Right cardiac atrium (tissue), 5 donors: ENCODE data around the gene ORMDL2. TPM values are rescaled to one million over a fixed set of nuclear protein-coding genes. Genes with fewer than 3 reads are reported as not detected.

Experiments
- ATAC-seq, 2 donors: fragments of 200-7000 bp; cut with Tn5 transposase; one replicate each; pipeline versions ENCODE4 v1.8.0 to v1.9.1; 2020; ENCODE audit warnings: moderate library complexity in 2 of 2, mild to moderate bottlenecking in 1 of 2
- DNase-seq, 3 donors: peaks; one replicate each; pipeline ENCODE4 v3.0.0-alpha.2; 2020
- H3K27ac ChIP-seq: one replicate; pipeline ENCODE4 v1.5.1; 2013; ENCODE audit warnings: mild to moderate bottlenecking, low read length, control low read depth, moderate library complexity
- H3K27me3 ChIP-seq: one replicate; pipeline ENCODE4 v1.6.1; 2013; ENCODE audit not compliant: control insufficient read depth, insufficient read depth
- H3K4me1 ChIP-seq: one replicate; pipeline ENCODE4 v1.6.1; 2013; ENCODE audit warnings: low read length; ENCODE audit not compliant: control insufficient read depth, insufficient read depth
- H3K4me3 ChIP-seq: one replicate; pipeline ENCODE4 v1.5.1; 2013; ENCODE audit warnings: low read length, control low read depth
- H3K9me3 ChIP-seq: one replicate; pipeline ENCODE4 v1.6.1; 2013; ENCODE audit warnings: low read length; ENCODE audit not compliant: control insufficient read depth
- WGBS: extraction: QIAGEN DNeasy Blood & Tissue Kit; methylation state at CpG from one replicate; pipeline ENCODE4 v1.1.7; 2013; 5-methylcytosine and 5-hydroxymethylcytosine counted together
- intact Hi-C, 4 donors: fragments of 100-400 bp; cut with DNase I; formaldehyde crosslinking; loops; one replicate each; pipeline versions ENCODE4 v1.11.0 to v1.14.0; 2022 to 2023
- polyA plus RNA-seq: library from polyadenylated mRNA; stranded (reverse); fragments of 200-250 nt; gene quantifications from one replicate; pipeline ENCODE4 v1.2.3, GENCODE V29; 2013
- total RNA-seq, 4 donors: library from RNA; stranded (reverse); fragmentation: NEBNext Ultra II Directional; extraction: Animal tissue kit (Norgen Biotek cat#: 25700); gene quantifications; one replicate each; pipeline ENCODE4 v1.2.1, GENCODE V29; 2021
- donor health status: healthy with polysubstance abuse.
- donor health status: DM: no; HTN: yes; CAD: no.
- donor health status: DM: no; HTN: no; CAD: no.
- donor health status: DM: no; HTN: yes; CAD: no; lungs with severe emphysema.
- donor health status: DM: yes; HTN: yes; CAD: no.

The ORMDL2 gene
- total and polyA plus RNA-seq, 5 donors: 13.8 to 23.8 (median 18.6) TPM

DNA sequence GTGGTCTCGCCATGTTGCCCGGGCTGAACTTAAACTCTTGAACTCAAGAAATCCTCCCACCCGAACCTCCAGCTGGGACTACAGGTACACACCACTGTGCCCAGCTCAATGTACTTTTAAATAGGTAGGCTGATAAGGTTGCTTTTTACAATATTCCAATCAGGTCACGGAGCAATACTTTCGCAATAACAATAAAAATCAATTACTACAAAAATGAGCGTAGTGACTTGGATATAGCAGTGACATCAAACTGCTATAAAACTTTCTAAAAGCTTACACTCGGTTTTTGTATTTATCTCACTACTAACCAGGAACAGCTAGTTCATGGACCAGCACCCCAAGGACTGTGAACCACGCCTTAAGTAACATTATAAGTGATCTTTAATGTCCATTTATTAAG, 10.9 kb upstream of the ORMDL2 start:
- WGBS: 94% methylated on average over 8 of the region's 8 CpGs
- ATAC-seq: no peak
- no peaks in the 10 kb centered on the region for H3K9me3 ChIP-seq
- H3K4me3 ChIP-seq: no peak overlapping the region
- intact Hi-C loops: no loop called here
- DNase-seq: no peak
- no peaks in the 10 kb centered on the region for H3K4me1 ChIP-seq
- H3K27ac ChIP-seq: no peak overlapping the region
- H3K27me3 ChIP-seq: no peaks in the 10 kb centered on the region

DNA sequence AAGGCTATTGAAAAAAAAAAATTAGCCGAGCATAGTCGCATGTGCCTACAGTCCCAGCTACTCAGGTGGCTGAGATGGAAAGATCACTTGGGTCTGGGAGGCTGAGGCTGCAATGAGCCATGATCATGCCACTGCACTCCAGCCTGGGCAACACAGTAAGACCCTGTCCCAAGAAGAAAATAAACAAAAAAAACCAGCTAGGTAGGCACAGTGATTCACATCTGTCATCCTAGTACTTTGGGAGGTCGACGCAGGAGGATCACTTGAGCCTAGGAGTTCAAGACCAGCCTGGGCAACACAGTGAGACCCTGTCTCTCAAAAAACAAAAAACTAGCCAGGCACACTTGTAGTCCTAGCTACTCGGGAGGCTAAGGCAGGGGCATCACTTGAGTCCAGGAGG, 8.6 kb upstream of the ORMDL2 start:
- intact Hi-C loops: no loop called here
- Histone ChIP-seq H3K4me3 (no peak overlapping the region), H3K4me1 (no peaks in the 10 kb centered on the region), H3K27me3 (no peaks in the 10 kb centered on the region), H3K27ac (no peak overlapping the region), H3K9me3 (no peaks in the 10 kb centered on the region)
- ATAC-seq (no peak), DNase-seq (no peak)
- WGBS: 76% methylated on average over 5 of the region's 5 CpGs

DNA sequence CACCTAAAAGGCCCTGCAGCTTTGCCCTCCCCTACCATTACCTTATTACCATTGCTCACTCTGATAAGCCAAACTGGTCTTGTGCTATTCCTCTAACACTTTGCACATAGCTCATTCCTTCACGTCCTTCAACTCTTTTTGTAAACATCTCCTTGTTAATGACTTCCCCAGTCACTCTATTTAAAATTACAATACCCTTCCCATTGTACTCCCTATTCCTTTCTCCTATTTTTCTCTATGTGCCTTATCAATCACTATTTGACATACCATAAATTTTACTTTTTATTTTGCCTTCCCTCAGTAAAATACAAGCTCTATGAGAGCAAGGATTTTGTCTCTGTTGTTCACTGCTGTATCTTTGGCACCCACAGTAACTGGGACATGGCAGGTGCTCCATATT, 5.8 kb upstream of the ORMDL2 start:
- ATAC-seq (no peak), DNase-seq (no peak)
- Histone ChIP-seq H3K27ac (no peak overlapping the region), H3K4me1 (no peaks in the 10 kb centered on the region), H3K9me3 (no peaks in the 10 kb centered on the region), H3K4me3 (no peak overlapping the region), H3K27me3 (no peaks in the 10 kb centered on the region)
- WGBS: 31% methylated on average over 1 of the region's 1 CpG
- intact Hi-C loops: no loop called here

DNA sequence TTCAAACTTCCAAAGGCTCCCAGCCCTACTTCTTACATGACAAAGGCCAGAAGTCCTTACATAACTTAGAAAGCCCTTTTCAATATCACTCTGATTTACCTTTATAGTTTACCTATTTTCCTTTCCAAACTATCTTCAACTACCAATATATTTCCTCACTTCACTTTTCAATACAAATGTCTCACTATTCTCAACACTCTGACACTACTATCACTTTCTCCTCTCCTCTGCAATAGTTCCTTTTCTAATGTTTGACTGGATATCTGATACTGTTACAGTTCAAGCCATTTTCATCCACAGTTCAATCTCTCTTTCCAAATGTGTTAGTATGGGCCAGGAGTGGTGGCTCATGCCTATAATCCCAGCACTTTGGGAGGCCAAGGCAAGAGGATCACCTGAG, 3.6 kb upstream of the ORMDL2 start:
- DNase-seq (no peak), ATAC-seq (no peak)
- Histone ChIP-seq H3K9me3 (no peaks in the 10 kb centered on the region), H3K27ac (no peak overlapping the region), H3K4me1 (no peaks in the 10 kb centered on the region), H3K4me3 (no peak overlapping the region), H3K27me3 (no peaks in the 10 kb centered on the region)
- intact Hi-C loops: no loop called here

DNA sequence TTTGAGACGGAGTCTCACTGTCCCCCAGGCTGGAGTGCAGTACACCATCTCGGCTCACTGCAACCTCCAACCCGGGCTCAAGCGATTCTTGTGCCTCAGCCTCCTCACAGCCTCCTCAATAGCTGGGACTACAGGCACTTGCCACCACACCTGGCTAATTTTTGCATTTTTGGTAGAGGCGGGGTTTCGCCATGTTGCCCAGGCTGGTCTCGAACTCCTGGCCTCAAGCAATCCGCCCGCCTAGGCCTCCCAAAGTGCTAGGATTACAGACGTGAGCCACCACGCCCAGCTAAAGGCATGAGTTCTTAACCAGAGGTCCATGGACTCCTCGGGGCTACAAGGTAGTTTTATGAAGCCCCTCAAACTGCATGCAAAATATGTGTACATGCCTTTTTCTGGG, 2.4 kb upstream of the ORMDL2 start:
- DNase-seq: no peak
- Histone ChIP-seq H3K4me3 (no peak overlapping the region), H3K27me3 (no peaks in the 10 kb centered on the region), H3K4me1 (no peaks in the 10 kb centered on the region), H3K27ac (peak overlapping the region; percentile 31), H3K9me3 (no peaks in the 10 kb centered on the region)
- intact Hi-C loops: loop anchor here in 1 of 4 donors (5.0 kb wide), 1 partner anchor 112 kb away; the partner anchor contains the start of gene PYM1
- ATAC-seq: no peak
- WGBS: 81% methylated on average over 12 of the region's 12 CpGs

DNA sequence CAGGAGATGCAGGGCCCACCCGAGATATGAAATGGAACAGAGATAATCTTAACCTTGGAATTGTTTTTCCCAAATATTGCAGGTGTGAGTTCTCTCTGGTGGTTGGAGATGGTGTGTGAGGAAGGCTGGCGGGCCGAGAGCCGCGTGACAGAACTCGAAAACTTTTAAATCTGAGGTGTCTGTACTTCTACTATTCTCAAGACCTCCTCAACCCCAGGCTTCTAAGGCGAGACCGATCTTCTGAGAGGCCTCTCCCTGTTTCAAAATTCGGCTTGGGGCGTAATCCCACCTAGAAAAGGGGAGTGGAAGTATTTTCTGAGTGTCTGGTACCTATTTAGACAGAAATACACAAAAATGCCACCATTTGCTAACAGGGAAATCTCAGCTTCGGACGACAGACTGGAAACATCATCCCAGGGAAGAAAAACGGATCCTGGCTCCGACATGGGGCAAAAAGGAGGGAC, 928 bp upstream of the ORMDL2 start:
- Histone ChIP-seq H3K4me1 (no peaks in the 10 kb centered on the region), H3K27me3 (no peaks in the 10 kb centered on the region), H3K9me3 (no peaks in the 10 kb centered on the region), H3K4me3 (peak overlapping the region; percentile 84), H3K27ac (peak overlapping the region; percentile 88)
- DNase-seq (no peak), ATAC-seq (no peak)
- under 1% methylated on average over 14 of the region's 14 CpGs for WGBS
- intact Hi-C loops: loop anchor here in 1 of 4 donors (5.0 kb wide), 1 partner anchor 110 kb away; the partner anchor contains the start of gene PYM1

DNA sequence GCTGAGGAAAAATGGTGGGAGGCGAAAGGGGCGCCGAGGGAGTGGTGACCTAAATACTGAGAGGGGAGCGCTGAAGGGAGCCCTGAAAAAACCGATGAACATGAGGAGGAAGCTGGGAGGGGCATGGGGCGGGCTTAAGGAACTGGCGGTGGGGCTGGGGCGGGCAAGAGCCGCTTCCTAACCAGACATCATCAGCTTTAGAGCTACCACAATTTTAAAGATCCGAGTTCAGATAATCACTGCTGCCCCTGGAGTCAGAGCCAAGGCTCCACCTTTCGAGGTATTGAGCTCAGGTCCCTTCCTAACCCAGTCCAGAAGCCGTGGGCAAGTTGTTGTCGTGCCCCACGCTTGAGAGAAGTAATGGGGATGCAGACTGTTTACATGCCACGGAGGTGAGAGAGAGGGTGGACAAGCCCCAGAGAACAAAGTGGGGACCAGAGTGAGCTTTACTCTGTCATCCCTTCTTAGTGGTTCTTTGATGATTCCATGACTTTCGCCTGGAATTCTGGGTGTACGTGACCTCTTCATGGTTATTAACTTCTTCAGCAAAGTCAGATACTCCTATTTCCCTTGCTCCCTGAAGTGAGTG, 393 bp downstream of the ORMDL2 start:
- ATAC-seq: peak; percentile 72 to 75
- intact Hi-C loops: loop anchor here in 1 of 4 donors (5.0 kb wide), 1 partner anchor 109 kb away; the partner anchor contains the start of gene PYM1
- Histone ChIP-seq H3K9me3 (no peaks in the 10 kb centered on the region), H3K27ac (peak overlapping the region; percentile 69), H3K4me3 (peak overlapping the region; percentile 63), H3K4me1 (no peaks in the 10 kb centered on the region), H3K27me3 (no peaks in the 10 kb centered on the region)
- no peak for DNase-seq
- under 1% methylated on average over 17 of the region's 17 CpGs for WGBS

DNA sequence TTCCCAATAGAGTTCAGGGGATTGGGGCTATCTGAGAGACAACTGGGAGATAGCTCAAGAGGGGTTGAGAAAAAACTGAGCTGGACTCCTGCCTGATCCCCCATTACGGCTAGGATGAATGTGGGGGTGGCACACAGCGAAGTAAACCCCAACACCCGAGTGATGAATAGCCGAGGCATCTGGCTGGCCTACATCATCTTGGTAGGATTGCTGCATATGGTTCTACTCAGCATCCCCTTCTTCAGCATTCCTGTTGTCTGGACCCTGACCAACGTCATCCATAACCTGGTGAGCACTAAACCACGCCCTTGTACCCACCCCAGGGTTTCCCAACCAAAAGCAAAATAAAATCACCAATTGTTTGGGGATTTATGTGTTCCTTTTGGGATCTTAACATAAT, 1.0 kb downstream of the ORMDL2 start:
- intact Hi-C loops: loop anchor here in 1 of 4 donors (5.0 kb wide), 1 partner anchor 108 kb away; the partner anchor contains the start of gene PYM1
- Histone ChIP-seq H3K4me1 (no peaks in the 10 kb centered on the region), H3K9me3 (no peaks in the 10 kb centered on the region), H3K4me3 (no peak overlapping the region), H3K27ac (no peak overlapping the region), H3K27me3 (no peaks in the 10 kb centered on the region)
- ATAC-seq: no peak
- DNase-seq: no peak
- 75% methylated on average over 6 of the region's 6 CpGs for WGBS

DNA sequence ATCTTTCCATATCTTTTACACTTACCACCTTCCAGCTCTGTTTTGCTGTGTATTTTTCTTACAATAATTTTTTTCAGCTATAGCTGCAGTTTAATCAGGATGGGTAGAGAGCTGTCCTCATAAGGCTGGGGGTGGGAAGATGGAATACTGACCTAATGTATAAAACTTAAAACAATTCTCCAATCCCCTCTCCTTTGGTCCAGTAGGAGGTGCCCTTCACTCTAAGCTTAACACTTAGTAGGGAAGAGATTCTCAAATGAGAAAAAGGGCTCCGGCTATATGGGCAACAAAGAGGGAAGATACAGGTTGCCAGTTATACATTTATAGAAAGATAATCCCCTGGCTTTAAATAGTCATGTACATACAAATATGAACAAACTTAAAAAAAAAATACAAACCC, 2.8 kb downstream of the ORMDL2 start:
- Histone ChIP-seq H3K4me1 (no peaks in the 10 kb centered on the region), H3K9me3 (no peaks in the 10 kb centered on the region), H3K4me3 (no peak overlapping the region), H3K27me3 (no peaks in the 10 kb centered on the region), H3K27ac (no peak overlapping the region)
- 78% methylated on average over 1 of the region's 1 CpG for WGBS
- ATAC-seq (no peak), DNase-seq (no peak)
- intact Hi-C loops: loop anchor here in 1 of 4 donors (10.0 kb wide), 1 partner anchor 114 kb away; the partner anchor contains the start of gene DGKA

DNA sequence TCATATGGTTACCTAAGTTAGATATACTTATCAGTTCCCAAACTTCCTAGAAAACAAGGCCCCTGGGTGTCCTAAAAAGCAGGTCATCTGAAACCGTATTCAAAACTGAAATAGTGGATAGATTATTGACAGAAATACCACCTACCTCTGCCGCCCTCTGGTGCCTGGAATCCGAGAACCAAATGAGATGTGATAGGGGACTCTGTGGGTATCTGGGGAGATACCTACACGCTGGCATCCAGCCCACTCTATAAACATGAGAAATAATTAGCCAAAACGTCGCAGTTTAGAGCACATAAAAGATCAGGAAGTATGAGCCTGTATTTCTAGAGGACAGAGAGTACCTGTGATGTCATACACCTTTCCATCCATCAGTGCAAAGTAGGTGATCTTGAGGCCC, 4.4 kb downstream of the ORMDL2 start:
- H3K4me1 ChIP-seq: peaks cover 4% of the 10 kb centered on the region
- H3K9me3 ChIP-seq: no peaks in the 10 kb centered on the region
- DNase-seq: peak in 1 of 3 donors; percentile 46
- WGBS: 45% methylated on average over 6 of the region's 6 CpGs
- intact Hi-C loops: loop anchor here in 1 of 4 donors (10.0 kb wide), 1 partner anchor 113 kb away; the partner anchor contains the start of gene DGKA
- no peaks in the 10 kb centered on the region for H3K27me3 ChIP-seq
- H3K4me3 ChIP-seq: no peak overlapping the region
- no peak overlapping the region for H3K27ac ChIP-seq
- no peak for ATAC-seq

DNA sequence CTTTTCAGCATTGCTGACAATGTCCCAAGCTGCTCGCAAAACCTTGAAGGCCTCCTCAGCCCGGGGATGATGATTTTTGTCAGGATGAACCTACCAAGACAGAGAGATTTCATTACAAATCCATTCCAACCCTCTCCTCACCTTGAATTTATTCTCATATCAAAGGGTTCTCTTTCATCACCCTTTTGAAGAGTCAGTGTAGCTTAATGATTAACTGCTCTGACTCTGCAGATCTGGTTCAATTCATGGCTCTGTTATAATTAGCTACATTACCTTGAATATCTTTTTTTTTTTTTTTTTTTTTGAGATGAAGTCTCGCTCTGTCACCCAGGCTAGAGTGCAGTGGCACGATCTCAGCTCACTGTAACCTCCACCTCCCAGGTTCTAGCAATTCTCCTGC, 5.6 kb downstream of the ORMDL2 start:
- no peak overlapping the region for H3K4me3 ChIP-seq
- 89% methylated on average over 4 of the region's 4 CpGs for whole genome bisulfite sequencing
- H3K9me3 ChIP-seq: no peaks in the 10 kb centered on the region
- ATAC-seq (no peak), DNase-seq (no peak)
- no peaks in the 10 kb centered on the region for H3K27me3 ChIP-seq
- intact Hi-C loops: loop anchor here in 1 of 4 donors (10.0 kb wide), 1 partner anchor 111 kb away; the partner anchor contains the start of gene DGKA
- H3K4me1 ChIP-seq: peaks cover 10% of the 10 kb centered on the region
- no peak overlapping the region for H3K27ac ChIP-seq
